ENCODE measurements around the gene RETREG3. TPM values are rescaled to one million over a fixed set of nuclear protein-coding genes. Genes with fewer than 3 reads are reported as not detected.

RETREG3 gene
- total RNA-seq, 5 donors from 2014 or later (not counting 1 experiment from before 2014, with no cell fraction given) = 72.4 to 150 (median 139) TPM

DNA sequence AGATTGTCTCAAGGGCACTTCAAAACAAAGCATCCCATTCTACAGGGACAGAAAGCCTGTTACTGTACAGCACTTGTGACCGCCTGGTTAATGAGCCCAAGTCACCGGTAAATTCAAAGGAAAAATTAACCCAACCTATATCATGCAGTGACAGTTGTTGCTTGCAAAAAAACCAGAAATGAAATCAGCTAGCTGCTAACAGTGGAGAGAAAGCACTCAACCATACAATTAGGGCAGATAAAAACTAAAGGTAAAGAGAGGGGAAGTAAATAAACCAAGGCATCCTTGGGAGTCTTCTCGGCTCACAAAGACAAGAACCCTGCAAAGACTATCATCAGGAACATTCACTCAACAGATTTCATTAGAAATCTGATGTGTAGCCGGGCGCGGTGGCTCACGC lies 5.9 kb downstream of the RETREG3 start:
- H3K4me1 Mint-ChIP-seq = peaks cover 69 to 77% (median 76%) of the 10 kb centered on the region in 3 donors
- H3K36me3 Mint-ChIP-seq = peaks cover 29% of the 10 kb centered on the region
- ATAC-seq (replicated peaks in 1 of 4) = no peak
- peak overlapping the region in 1 of 3 donors; percentile 43 for H3K4me3 Mint-ChIP-seq
- H3K4me3 ChIP-seq (ENCODE audit: control insufficient read depth in 1 of 2, extremely low read depth in 1 of 2, low read length in 1 of 2) = no peak overlapping the region
- H3K27ac Mint-ChIP-seq = no peak overlapping the region
- ChIA-PET POLR2A (no interaction called here), CTCF (no interaction called here)
- H3K27me3 ChIP-seq (replicated peaks in 1 of 2; ENCODE audit: control insufficient read depth in 2 of 2, extremely low read depth in 1 of 2, insufficient read depth in 2 of 2, low read length in 1 of 2) = no peaks in the 10 kb centered on the region
- DNase-seq = no peak
- peaks cover 0 to 19% of the 10 kb centered on the region in 2 donors for H3K36me3 ChIP-seq (ENCODE audit: control insufficient read depth in 2 of 2, extremely low read depth in 1 of 2, insufficient read depth in 1 of 2, low read length in 1 of 2)
- no CpG with 5 or more reads among the region's 7 CpGs for WGBS (ENCODE audit: insufficient coverage)
- no peaks in the 10 kb centered on the region for H3K9me3 ChIP-seq
- H3K27me3 Mint-ChIP-seq = no peaks in the 10 kb centered on the region
- no peak overlapping the region for H3K27ac ChIP-seq (ENCODE audit: low read length)
- H3K4me1 ChIP-seq (ENCODE audit: control insufficient read depth in 1 of 2, extremely low read depth in 1 of 2, insufficient read depth in 2 of 2, low read length in 2 of 2) = peaks cover 24 to 41% of the 10 kb centered on the region in 2 experiments
- H3K9me3 Mint-ChIP-seq = no peaks in the 10 kb centered on the region

DNA sequence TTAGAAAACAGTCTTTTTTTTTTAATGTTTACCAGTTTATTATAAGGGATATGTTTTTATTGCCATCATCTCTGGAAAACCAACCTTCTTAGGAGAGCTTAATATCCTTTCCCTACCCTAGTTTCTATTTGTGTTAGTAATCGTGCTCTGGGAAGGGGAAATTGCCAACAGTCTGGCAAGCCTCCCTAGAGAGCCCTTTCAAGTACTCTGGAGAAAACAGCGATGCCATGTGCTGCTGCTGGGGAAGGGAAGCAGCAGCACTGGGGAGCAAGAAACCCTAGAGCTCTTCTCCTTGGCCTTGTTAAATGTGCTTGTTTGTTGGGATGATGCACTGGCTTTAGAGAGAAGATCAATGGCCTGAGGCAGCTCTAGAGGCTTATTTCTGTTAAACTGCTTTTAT lies 10.3 kb downstream of the RETREG3 start:
- H3K4me3 ChIP-seq (ENCODE audit: control insufficient read depth in 1 of 2, extremely low read depth in 1 of 2, low read length in 1 of 2) = no peak overlapping the region
- no CpG with 5 or more reads among the region's 2 CpGs for WGBS (ENCODE audit: insufficient coverage)
- no peaks in the 10 kb centered on the region for H3K27me3 ChIP-seq (replicated peaks in 1 of 2; ENCODE audit: control insufficient read depth in 2 of 2, extremely low read depth in 1 of 2, insufficient read depth in 2 of 2, low read length in 1 of 2)
- ChIA-PET CTCF (interaction anchor here in 1 of 2 donors (0.9 kb wide), 1 partner anchor 9 kb away, joined by 3 read pairs; no protein-coding TSS in a partner anchor), POLR2A (interaction anchor here in 1 of 2 donors (0.5 kb wide), 1 partner anchor 459 kb away, joined by 4 read pairs; no protein-coding TSS in a partner anchor)
- no peaks in the 10 kb centered on the region for H3K9me3 ChIP-seq
- Mint-ChIP-seq H3K27me3 (no peaks in the 10 kb centered on the region), H3K4me3 (peak overlapping the region in 1 of 3 donors; percentile 15), H3K27ac (peak overlapping the region in 1 of 2 donors; percentile 19), H3K9me3 (no peaks in the 10 kb centered on the region), H3K36me3 (peaks cover 15% of the 10 kb centered on the region), H3K4me1 (peaks cover 35 to 44% (median 41%) of the 10 kb centered on the region in 3 donors)
- H3K27ac ChIP-seq (ENCODE audit: low read length) = no peak overlapping the region
- no peak for ATAC-seq (replicated peaks in 1 of 4)
- peaks cover 2 to 25% of the 10 kb centered on the region in 2 donors for H3K36me3 ChIP-seq (ENCODE audit: control insufficient read depth in 2 of 2, extremely low read depth in 1 of 2, insufficient read depth in 1 of 2, low read length in 1 of 2)
- peaks cover 0 to 16% of the 10 kb centered on the region in 2 experiments for H3K4me1 ChIP-seq (ENCODE audit: control insufficient read depth in 1 of 2, extremely low read depth in 1 of 2, insufficient read depth in 2 of 2, low read length in 2 of 2)
- no peak for DNase-seq

DNA sequence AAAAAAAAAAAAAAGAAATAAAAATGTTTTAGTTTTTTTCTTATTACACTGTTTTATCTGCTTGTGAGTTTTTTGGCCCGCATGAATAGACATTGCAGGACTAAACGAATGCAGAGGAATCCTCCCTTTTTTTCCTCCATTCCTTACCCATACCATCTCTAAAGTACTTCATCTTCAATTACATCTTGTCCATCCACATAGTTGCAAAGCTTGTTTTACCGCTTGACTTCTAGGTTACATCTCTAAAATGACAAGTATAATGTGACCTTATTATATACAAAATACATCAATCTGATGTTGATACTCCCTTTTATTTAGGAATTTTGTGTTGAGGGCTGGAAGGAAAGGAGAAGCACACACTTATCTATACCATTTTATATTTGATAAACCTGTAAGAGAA lies 12.8 kb downstream of the RETREG3 start:
- Mint-ChIP-seq H3K4me1 (peaks cover 25 to 41% (median 33%) of the 10 kb centered on the region in 3 donors), H3K27ac (peak overlapping the region in 1 of 2 donors; percentile 28), H3K9me3 (no peaks in the 10 kb centered on the region), H3K27me3 (no peaks in the 10 kb centered on the region), H3K36me3 (peaks cover 12% of the 10 kb centered on the region), H3K4me3 (no peak overlapping the region)
- Histone ChIP-seq H3K4me1 (ENCODE audit: control insufficient read depth in 1 of 2, extremely low read depth in 1 of 2, insufficient read depth in 2 of 2, low read length in 2 of 2) (peaks cover 0 to 16% of the 10 kb centered on the region in 2 experiments), H3K9me3 (no peaks in the 10 kb centered on the region), H3K4me3 (ENCODE audit: control insufficient read depth in 1 of 2, extremely low read depth in 1 of 2, low read length in 1 of 2) (no peak overlapping the region), H3K27me3 (replicated peaks in 1 of 2; ENCODE audit: control insufficient read depth in 2 of 2, extremely low read depth in 1 of 2, insufficient read depth in 2 of 2, low read length in 1 of 2) (no peaks in the 10 kb centered on the region), H3K36me3 (ENCODE audit: control insufficient read depth in 2 of 2, extremely low read depth in 1 of 2, insufficient read depth in 1 of 2, low read length in 1 of 2) (peaks cover 2 to 26% of the 10 kb centered on the region in 2 donors), H3K27ac (ENCODE audit: low read length) (no peak overlapping the region)
- no peak for DNase-seq
- no CpG with 5 or more reads among the region's 3 CpGs for WGBS (ENCODE audit: insufficient coverage)
- no peak for ATAC-seq (replicated peaks in 1 of 4)
- CTCF ChIA-PET = interaction anchor here in 1 of 2 donors (0.6 kb wide), 1 partner anchor 147 kb away, joined by 4 read pairs; no protein-coding TSS in a partner anchor
- POLR2A ChIA-PET = no interaction called here

DNA sequence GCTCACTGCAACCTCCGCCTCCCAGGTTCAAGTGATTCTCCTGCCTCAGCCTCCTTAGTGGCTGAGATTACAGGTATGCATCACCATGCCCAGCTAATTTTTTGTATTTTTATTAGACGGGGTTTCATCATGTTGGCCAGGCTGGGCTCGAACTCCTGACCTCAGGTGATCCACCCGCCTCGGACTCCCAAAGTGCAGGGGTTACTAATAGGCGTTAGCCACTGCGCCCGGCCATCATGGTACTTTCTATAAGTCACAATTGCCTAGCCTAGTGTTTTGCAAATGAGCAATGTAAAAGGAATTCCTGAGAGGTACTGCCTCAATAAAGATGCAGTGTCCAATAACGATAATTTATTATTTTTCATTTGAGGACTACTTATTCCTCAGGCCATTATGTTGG lies 17.8 kb downstream of the RETREG3 start:
- Histone ChIP-seq H3K27ac (ENCODE audit: low read length) (no peak overlapping the region), H3K9me3 (no peaks in the 10 kb centered on the region), H3K4me1 (ENCODE audit: control insufficient read depth in 1 of 2, extremely low read depth in 1 of 2, insufficient read depth in 2 of 2, low read length in 2 of 2) (no peaks in the 10 kb centered on the region), H3K27me3 (replicated peaks in 1 of 2; ENCODE audit: control insufficient read depth in 2 of 2, extremely low read depth in 1 of 2, insufficient read depth in 2 of 2, low read length in 1 of 2) (no peaks in the 10 kb centered on the region), H3K4me3 (ENCODE audit: control insufficient read depth in 1 of 2, extremely low read depth in 1 of 2, low read length in 1 of 2) (no peak overlapping the region), H3K36me3 (ENCODE audit: control insufficient read depth in 2 of 2, extremely low read depth in 1 of 2, insufficient read depth in 1 of 2, low read length in 1 of 2) (peaks cover 6 to 56% of the 10 kb centered on the region in 2 donors)
- no peak overlapping the region for H3K27ac Mint-ChIP-seq
- no peaks in the 10 kb centered on the region for H3K9me3 Mint-ChIP-seq
- no peak overlapping the region for H3K4me3 Mint-ChIP-seq
- WGBS (ENCODE audit: insufficient coverage) = 97% methylated on average over 8 of the region's 9 CpGs
- ATAC-seq (replicated peaks in 1 of 4) = no peak
- peaks cover 2 to 24% (median 14%) of the 10 kb centered on the region in 3 donors for H3K4me1 Mint-ChIP-seq
- peaks cover 32% of the 10 kb centered on the region for H3K36me3 Mint-ChIP-seq
- POLR2A ChIA-PET = no interaction called here
- no peak for DNase-seq
- CTCF ChIA-PET = interaction anchor here in 1 of 2 donors (2.3 kb wide), 1 partner anchor 13 kb away, joined by 8 read pairs; the partner anchor contains the start of gene PSMC3IP
- no peaks in the 10 kb centered on the region for H3K27me3 Mint-ChIP-seq

DNA sequence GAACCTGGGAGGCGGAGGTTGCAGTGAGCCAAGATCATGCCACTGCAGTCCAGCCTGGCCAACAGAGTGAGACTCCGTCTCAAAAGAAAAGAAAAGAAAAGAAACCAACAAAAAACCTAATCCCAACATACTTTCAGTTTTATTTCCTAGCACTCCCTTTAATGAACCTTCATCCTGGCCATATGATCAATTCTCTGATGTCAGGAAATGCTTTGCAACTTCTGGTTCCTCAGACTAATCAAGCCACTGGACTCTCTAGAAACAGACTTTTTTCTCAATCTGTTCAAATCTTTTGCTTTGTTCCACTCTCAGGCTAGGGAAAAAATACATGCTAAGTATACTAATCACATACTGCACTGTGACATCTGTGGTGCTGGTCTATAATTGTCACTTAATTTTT lies 18.3 kb downstream of the RETREG3 start:
- Mint-ChIP-seq H3K27me3 (no peaks in the 10 kb centered on the region), H3K9me3 (no peaks in the 10 kb centered on the region), H3K27ac (peak overlapping the region in 1 of 2 donors; percentile 16), H3K4me3 (no peak overlapping the region), H3K36me3 (peaks cover 32% of the 10 kb centered on the region), H3K4me1 (peaks cover 0 to 22% (median 12%) of the 10 kb centered on the region in 3 donors)
- DNase-seq = no peak
- CTCF ChIA-PET = interaction anchor here (0.6 to 2.3 kb wide), 2 partner anchors 11 to 13 kb away, joined by 3 to 8 read pairs; partner anchors contain the start of gene PSMC3IP (in 1 of the 2)
- Histone ChIP-seq H3K36me3 (ENCODE audit: control insufficient read depth in 2 of 2, extremely low read depth in 1 of 2, insufficient read depth in 1 of 2, low read length in 1 of 2) (peaks cover 10 to 59% of the 10 kb centered on the region in 2 donors), H3K27ac (ENCODE audit: low read length) (no peak overlapping the region), H3K9me3 (no peaks in the 10 kb centered on the region), H3K27me3 (replicated peaks in 1 of 2; ENCODE audit: control insufficient read depth in 2 of 2, extremely low read depth in 1 of 2, insufficient read depth in 2 of 2, low read length in 1 of 2) (no peaks in the 10 kb centered on the region), H3K4me3 (ENCODE audit: control insufficient read depth in 1 of 2, extremely low read depth in 1 of 2, low read length in 1 of 2) (no peak overlapping the region), H3K4me1 (ENCODE audit: control insufficient read depth in 1 of 2, extremely low read depth in 1 of 2, insufficient read depth in 2 of 2, low read length in 2 of 2) (no peaks in the 10 kb centered on the region)
- POLR2A ChIA-PET = no interaction called here
- 86% methylated on average over 1 of the region's 2 CpGs for whole genome bisulfite sequencing (ENCODE audit: insufficient coverage)
- no peak for ATAC-seq (replicated peaks in 1 of 4)

DNA sequence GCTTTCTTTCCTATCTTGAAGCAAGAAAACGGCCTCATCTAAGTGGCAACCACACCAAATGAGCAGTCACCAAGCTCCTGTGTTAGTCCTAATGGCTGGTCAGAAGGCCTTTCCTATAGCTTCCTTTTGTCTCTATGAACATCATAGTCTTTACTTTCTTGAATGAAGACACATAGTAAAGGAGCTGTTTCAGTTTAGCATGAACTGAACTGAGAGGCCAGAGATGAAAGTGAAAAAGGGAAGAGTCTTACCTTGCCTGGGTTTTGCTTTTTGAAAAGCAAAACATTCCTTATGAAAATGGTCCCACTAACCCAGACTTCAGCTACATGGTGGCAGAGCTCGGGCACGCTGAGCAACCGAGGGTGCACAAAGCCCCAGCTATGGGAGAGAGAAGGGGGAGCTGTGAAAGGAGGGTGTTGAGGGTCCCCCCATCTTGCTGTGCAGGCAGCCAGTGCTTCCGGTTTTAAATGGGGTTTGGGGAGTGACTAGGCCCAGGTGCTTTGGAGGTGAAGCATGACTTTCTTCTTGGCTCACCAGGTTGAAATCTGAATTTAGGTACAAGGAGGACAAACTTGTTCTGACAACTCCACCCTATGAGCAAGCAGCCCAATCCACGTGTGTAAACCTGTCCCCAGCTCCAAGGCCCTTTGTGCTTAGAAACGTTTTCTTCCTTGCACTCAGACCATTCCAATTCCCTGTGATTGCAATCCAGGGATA lies 22.5 kb downstream of the RETREG3 start:
- no peaks in the 10 kb centered on the region for H3K27me3 Mint-ChIP-seq
- POLR2A ChIA-PET = interaction anchor here in 1 of 2 donors (0.6 kb wide), 1 partner anchor 38 kb away, joined by 3 read pairs; no protein-coding TSS in a partner anchor
- Histone ChIP-seq H3K4me3 (ENCODE audit: control insufficient read depth in 1 of 2, extremely low read depth in 1 of 2, low read length in 1 of 2) (no peak overlapping the region), H3K36me3 (ENCODE audit: control insufficient read depth in 2 of 2, extremely low read depth in 1 of 2, insufficient read depth in 1 of 2, low read length in 1 of 2) (peaks cover 28 to 95% of the 10 kb centered on the region in 2 donors), H3K27me3 (replicated peaks in 1 of 2; ENCODE audit: control insufficient read depth in 2 of 2, extremely low read depth in 1 of 2, insufficient read depth in 2 of 2, low read length in 1 of 2) (no peaks in the 10 kb centered on the region), H3K4me1 (ENCODE audit: control insufficient read depth in 1 of 2, extremely low read depth in 1 of 2, insufficient read depth in 2 of 2, low read length in 2 of 2) (no peaks in the 10 kb centered on the region), H3K9me3 (no peaks in the 10 kb centered on the region), H3K27ac (ENCODE audit: low read length) (no peak overlapping the region)
- no peak for DNase-seq
- H3K4me3 Mint-ChIP-seq = no peak overlapping the region
- H3K4me1 Mint-ChIP-seq = peaks cover 0 to 9% (median 5%) of the 10 kb centered on the region in 3 donors
- H3K9me3 Mint-ChIP-seq = no peaks in the 10 kb centered on the region
- CTCF ChIA-PET = interaction anchor here in 1 of 2 donors (0.6 kb wide), 2 partner anchors 9 to 363 kb away, joined by 3 to 7 read pairs; partner anchors contain the start of gene PSMC3IP
- peaks cover 53% of the 10 kb centered on the region for H3K36me3 Mint-ChIP-seq
- no peak for ATAC-seq (replicated peaks in 1 of 4)
- 98% methylated on average over 4 of the region's 7 CpGs for WGBS (ENCODE audit: insufficient coverage)
- peak overlapping the region in 1 of 2 donors; percentile 64 for H3K27ac Mint-ChIP-seq
